ENCODE data around the gene SOWAHA.

The SOWAHA gene

DNA sequence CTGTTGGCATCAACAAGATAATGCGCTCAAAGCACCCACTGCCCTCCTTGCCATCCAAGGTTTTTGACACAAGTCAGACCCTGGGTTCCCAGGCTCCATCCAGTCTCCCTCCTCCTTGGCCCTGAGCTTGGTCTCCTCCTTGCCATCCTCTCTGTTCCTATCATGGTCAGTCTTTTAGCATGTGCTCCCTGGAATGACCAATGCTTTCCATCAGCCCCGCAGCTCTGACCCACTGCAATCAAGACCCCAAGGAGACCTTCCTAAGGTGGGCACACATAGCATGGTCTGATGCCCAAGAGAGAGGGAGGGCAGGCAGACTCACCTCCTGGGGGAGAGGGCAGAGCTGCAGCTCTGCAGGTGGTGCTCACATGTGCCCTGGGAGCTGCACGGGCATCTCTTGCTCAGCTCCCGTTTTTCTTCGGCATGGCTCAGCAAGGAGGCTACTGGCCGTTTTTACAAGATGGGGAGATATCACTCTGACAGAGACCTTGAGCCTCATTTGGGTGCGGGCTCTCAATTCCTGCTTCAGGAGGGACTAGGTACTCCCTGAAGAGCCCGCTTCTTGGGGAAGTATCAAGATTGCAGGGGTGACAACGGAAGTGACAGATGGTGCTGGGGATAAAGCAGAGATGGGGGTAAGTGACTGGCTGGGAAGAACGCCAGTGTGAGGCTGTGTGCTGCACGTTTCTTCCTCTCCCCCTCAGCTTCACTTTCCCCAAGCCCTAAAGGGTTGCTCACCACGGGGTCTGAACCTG lies 39.3 kb upstream of the SOWAHA start:
- H3K27me3 ChIP-seq (ENCODE audit: insufficient read depth, low read length): peaks cover 10% of the 10 kb centered on the region; the same call in 1 of the 2 replicates
- H3K9me3 ChIP-seq (ENCODE audit: low read length): no peaks in the 10 kb centered on the region
- H3K4me1 ChIP-seq (ENCODE audit: insufficient read depth, low read length, severe bottlenecking): no peaks in the 10 kb centered on the region
- H3K9me2 ChIP-seq (ENCODE audit: low read depth, low read length): no peaks in the 10 kb centered on the region
- H3K79me2 ChIP-seq (ENCODE audit: insufficient read depth, low read length): no peaks in the 10 kb centered on the region
- TF ChIP-seq EZH2 (IDR thresholded peaks at IDR 0.05; ENCODE audit: borderline replicate concordance, low read length): no peak
- TF ChIP-seq, protein P1, sequence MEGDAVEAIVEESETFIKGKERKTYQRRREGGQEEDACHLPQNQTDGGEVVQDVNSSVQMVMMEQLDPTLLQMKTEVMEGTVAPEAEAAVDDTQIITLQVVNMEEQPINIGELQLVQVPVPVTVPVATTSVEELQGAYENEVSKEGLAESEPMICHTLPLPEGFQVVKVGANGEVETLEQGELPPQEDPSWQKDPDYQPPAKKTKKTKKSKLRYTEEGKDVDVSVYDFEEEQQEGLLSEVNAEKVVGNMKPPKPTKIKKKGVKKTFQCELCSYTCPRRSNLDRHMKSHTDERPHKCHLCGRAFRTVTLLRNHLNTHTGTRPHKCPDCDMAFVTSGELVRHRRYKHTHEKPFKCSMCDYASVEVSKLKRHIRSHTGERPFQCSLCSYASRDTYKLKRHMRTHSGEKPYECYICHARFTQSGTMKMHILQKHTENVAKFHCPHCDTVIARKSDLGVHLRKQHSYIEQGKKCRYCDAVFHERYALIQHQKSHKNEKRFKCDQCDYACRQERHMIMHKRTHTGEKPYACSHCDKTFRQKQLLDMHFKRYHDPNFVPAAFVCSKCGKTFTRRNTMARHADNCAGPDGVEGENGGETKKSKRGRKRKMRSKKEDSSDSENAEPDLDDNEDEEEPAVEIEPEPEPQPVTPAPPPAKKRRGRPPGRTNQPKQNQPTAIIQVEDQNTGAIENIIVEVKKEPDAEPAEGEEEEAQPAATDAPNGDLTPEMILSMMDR (IDR thresholded peaks at IDR 0.05; ENCODE audit: low read length): no peak
- no peak overlapping the region for H2AFZ ChIP-seq (ENCODE audit: low read length)
- H3F3A ChIP-seq (ENCODE audit: insufficient read depth, low read length): no peaks in the 10 kb centered on the region
- H3K9ac ChIP-seq (ENCODE audit: low read length): no peak overlapping the region
- H4K20me1 ChIP-seq (ENCODE audit: insufficient read depth, low read length): no peaks in the 10 kb centered on the region
- no peak overlapping the region for H3K4me2 ChIP-seq (ENCODE audit: low read length)
- no peak overlapping the region for H3K4me3 ChIP-seq (ENCODE audit: low read depth, low read length, poor library complexity, severe bottlenecking)
- H3K36me3 ChIP-seq (ENCODE audit: insufficient read depth, low read length): no peaks in the 10 kb centered on the region
- no peak overlapping the region for H3K27ac ChIP-seq (ENCODE audit: low read depth, low read length, poor library complexity, severe bottlenecking)

DNA sequence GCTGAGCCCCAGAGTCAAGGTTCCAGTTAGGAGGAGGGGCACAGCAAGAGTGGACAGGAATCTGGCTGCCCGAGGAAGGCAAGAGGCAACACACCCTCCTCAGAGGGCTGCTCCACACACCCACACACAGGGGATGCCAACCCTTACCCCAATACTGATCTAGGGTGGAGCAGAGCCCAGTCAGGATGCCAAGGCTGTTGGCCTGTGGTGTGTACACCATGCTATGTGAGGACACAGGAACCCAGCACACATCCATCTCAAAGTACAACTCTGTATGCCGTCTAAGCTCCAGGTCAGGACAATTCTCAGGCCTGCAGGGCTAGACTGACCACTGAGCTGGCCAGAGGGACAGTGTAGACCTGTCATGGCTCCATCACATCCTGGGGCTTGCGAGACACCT lies 38.7 kb upstream of the SOWAHA start:
- no peaks in the 10 kb centered on the region for H3K9me2 ChIP-seq (ENCODE audit: low read depth, low read length)
- H4K20me1 ChIP-seq (ENCODE audit: insufficient read depth, low read length): no peaks in the 10 kb centered on the region
- no peaks in the 10 kb centered on the region for H3K79me2 ChIP-seq (ENCODE audit: insufficient read depth, low read length)
- no peak for TF ChIP-seq EZH2 (IDR thresholded peaks at IDR 0.05; ENCODE audit: borderline replicate concordance, low read length)
- TF ChIP-seq, protein P1 (IDR thresholded peaks at IDR 0.05; ENCODE audit: low read length): no peak
- H2AFZ ChIP-seq (ENCODE audit: low read length): no peak overlapping the region
- no peaks in the 10 kb centered on the region for H3F3A ChIP-seq (ENCODE audit: insufficient read depth, low read length)
- H3K36me3 ChIP-seq (ENCODE audit: insufficient read depth, low read length): no peaks in the 10 kb centered on the region
- no peaks in the 10 kb centered on the region for H3K9me3 ChIP-seq (ENCODE audit: low read length)
- H3K4me3 ChIP-seq (ENCODE audit: low read depth, low read length, poor library complexity, severe bottlenecking): no peak overlapping the region
- peaks cover 5% of the 10 kb centered on the region; the same call in 1 of the 2 replicates for H3K27me3 ChIP-seq (ENCODE audit: insufficient read depth, low read length)
- H3K27ac ChIP-seq (ENCODE audit: low read depth, low read length, poor library complexity, severe bottlenecking): no peak overlapping the region
- no peak overlapping the region for H3K9ac ChIP-seq (ENCODE audit: low read length)
- H3K4me1 ChIP-seq (ENCODE audit: insufficient read depth, low read length, severe bottlenecking): no peaks in the 10 kb centered on the region
- H3K4me2 ChIP-seq (ENCODE audit: low read length): no peak overlapping the region

GRCh38 chr5:132774896-132775295 lies 38.2 kb upstream of the SOWAHA start:
- H3K9me2 ChIP-seq (ENCODE audit: low read depth, low read length): no peaks in the 10 kb centered on the region
- no peak overlapping the region for H3K27ac ChIP-seq (ENCODE audit: low read depth, low read length, poor library complexity, severe bottlenecking)
- TF ChIP-seq, protein P1 (IDR thresholded peaks at IDR 0.05; ENCODE audit: low read length): no peak
- TF ChIP-seq EZH2 (IDR thresholded peaks at IDR 0.05; ENCODE audit: borderline replicate concordance, low read length): no peak
- no peaks in the 10 kb centered on the region for H3K9me3 ChIP-seq (ENCODE audit: low read length)
- H4K20me1 ChIP-seq (ENCODE audit: insufficient read depth, low read length): no peaks in the 10 kb centered on the region
- H3K4me1 ChIP-seq (ENCODE audit: insufficient read depth, low read length, severe bottlenecking): no peaks in the 10 kb centered on the region
- no peaks in the 10 kb centered on the region for H3K79me2 ChIP-seq (ENCODE audit: insufficient read depth, low read length)
- no peak overlapping the region for H3K4me3 ChIP-seq (ENCODE audit: low read depth, low read length, poor library complexity, severe bottlenecking)
- H3K36me3 ChIP-seq (ENCODE audit: insufficient read depth, low read length): no peaks in the 10 kb centered on the region
- no peak overlapping the region for H3K9ac ChIP-seq (ENCODE audit: low read length)
- H3K4me2 ChIP-seq (ENCODE audit: low read length): no peak overlapping the region
- H3F3A ChIP-seq (ENCODE audit: insufficient read depth, low read length): no peaks in the 10 kb centered on the region
- H2AFZ ChIP-seq (ENCODE audit: low read length): no peak overlapping the region
- H3K27me3 ChIP-seq (ENCODE audit: insufficient read depth, low read length): peaks cover 5% of the 10 kb centered on the region; the same call in 1 of the 2 replicates
